SK-N-SH (cell line): ENCODE measurements around the gene CD164L2. TPM values are rescaled to one million over a fixed set of nuclear protein-coding genes. Genes with fewer than 3 reads are reported as not detected.

Experiments used
- CTCF ChIA-PET: fragments of 300-600, 350-600 bp; formaldehyde crosslinking; extraction: SDS; loops from one replicate; lab custom pipeline; 2021; lab: Yijun Ruan, JAX
- POLR2A ChIA-PET: fragments of 350-600 bp; sonication (Branson Sonifier 250); formaldehyde crosslinking; extraction: SDS; loops from one replicate; lab custom pipeline; 2020; ENCODE audit warnings: antibody characterized with exemption, inconsistent platforms; lab: Yijun Ruan, JAX
- DNase-seq: peaks from one replicate; pipeline ENCODE4 v3.0.0; 2012
- H2AFZ ChIP-seq: fragments of 200-600 bp; sonication (generic); 2 replicates; pipeline ENCODE4 v1.8.1; 2016; ENCODE audit warnings: antibody characterized with exemption, mild to moderate bottlenecking, low read depth
- H3F3A ChIP-seq: fragments of 200-600 bp; sonication (generic); replicated peaks from 2 replicates; pipeline ENCODE3; 2016; ENCODE audit warnings: antibody characterized with exemption, mild to moderate bottlenecking; ENCODE audit not compliant: insufficient read depth
- H3K27ac ChIP-seq, 2 experiments: fragments of 200-500 bp in 1 of 2; fragments of 200-600 bp in 1 of 2; sonication (Bioruptor generic) in 1 of 2; sonication (generic), shearing (Covaris generic) in 1 of 2; 2 replicates each; pipeline versions ENCODE4 v1.5.1 to v1.6.1; 2014 to 2016; ENCODE audit warnings: low read depth in 2 of 2, inconsistent platforms in 1 of 2, low read length in 1 of 2, mild to moderate bottlenecking in 1 of 2, mixed read lengths in 1 of 2
- H3K27me3 ChIP-seq: fragments of 200-600 bp; sonication (generic), shearing (Covaris generic); 2 replicates; pipeline ENCODE4 v1.6.1; 2016; ENCODE audit warnings: mixed run types; ENCODE audit not compliant: insufficient read depth
- H3K36me3 ChIP-seq, 2 experiments: fragments of 200-500 bp in 1 of 2; fragments of 200-600 bp in 1 of 2; sonication (Bioruptor generic) in 1 of 2; sonication (generic) in 1 of 2; replicated peaks in 1 of 2; 2 replicates each; pipeline versions ENCODE3 to v1.5.1; 2014 to 2016; ENCODE audit warnings: low read length in 1 of 2, mild to moderate bottlenecking in 1 of 2; ENCODE audit not compliant: insufficient read depth in 2 of 2, control insufficient read depth in 1 of 2
- H3K4me1 ChIP-seq, 2 experiments: fragments of 200-500 bp in 1 of 2; fragments of 200-600 bp in 1 of 2; sonication (Bioruptor generic) in 1 of 2; sonication (generic), shearing (Covaris generic) in 1 of 2; 2 replicates each; pipeline versions ENCODE4 v1.5.1 to v1.6.1; 2014 to 2016; ENCODE audit warnings: low read depth in 1 of 2, low read length in 1 of 2, mixed run types in 1 of 2; ENCODE audit not compliant: insufficient read depth in 2 of 2, control insufficient read depth in 1 of 2
- H3K4me2 ChIP-seq: fragments of 200-600 bp; sonication (generic), shearing (Covaris generic); 2 replicates; pipeline ENCODE4 v1.6.1; 2017; ENCODE audit warnings: mixed run types
- H3K4me3 ChIP-seq, 2 experiments: fragments of 200-500 bp in 1 of 2; fragments of 200-600 bp in 1 of 2; sonication (Bioruptor generic) in 1 of 2; sonication (generic), shearing (Covaris generic) in 1 of 2; 2 replicates each; pipeline versions ENCODE4 v1.5.1 to v1.8.1; 2014 to 2016; ENCODE audit warnings: low read depth in 2 of 2, inconsistent platforms in 1 of 2, low read length in 1 of 2, mild to moderate bottlenecking in 1 of 2, mixed read lengths in 1 of 2, moderate library complexity in 1 of 2
- H3K79me2 ChIP-seq: fragments of 200-600 bp; sonication (generic); 2 replicates; pipeline ENCODE4 v1.8.1; 2017; ENCODE audit warnings: mild to moderate bottlenecking; ENCODE audit not compliant: insufficient read depth
- H3K9ac ChIP-seq: fragments of 200-600 bp; sonication (generic); 2 replicates; pipeline ENCODE4 v1.6.1; 2017; ENCODE audit warnings: mixed run types
- H3K9me2 ChIP-seq: fragments of 200-600 bp; sonication (generic); 2 replicates; pipeline ENCODE4 v1.6.1; 2017; ENCODE audit warnings: mixed run types
- H3K9me3 ChIP-seq: fragments of 200-600 bp; sonication (generic); 2 replicates; pipeline ENCODE4 v1.6.1; 2017; ENCODE audit warnings: mixed run types, mild to moderate bottlenecking, moderate library complexity
- H4K20me1 ChIP-seq: fragments of 200-600 bp; sonication (generic); 2 replicates; pipeline ENCODE4 v1.6.1; 2017; ENCODE audit warnings: mild to moderate bottlenecking, mixed run types; ENCODE audit not compliant: insufficient read depth
- CHD2 ChIP-seq: fragments of 150-350 bp; IDR thresholded peaks from 2 replicates; pipeline ENCODE4 v1.6.1; 2018; ENCODE audit warnings: low read length; ENCODE audit not compliant: partially characterized antibody
- EP300 ChIP-seq, 2 experiments: IDR thresholded peaks; 2 replicates each; pipeline versions ENCODE4 v1.4.0 to v1.6.1; 2012; ENCODE audit warnings: borderline replicate concordance in 1 of 2, low read depth in 1 of 2, low read length in 1 of 2
- EZH2phosphoT487 ChIP-seq: fragments of 200-600 bp; sonication (generic); IDR thresholded peaks from 2 replicates; pipeline ENCODE4 v1.6.1; 2017; ENCODE audit warnings: low read depth, mixed run types, mild to moderate bottlenecking, antibody characterized with exemption, moderate library complexity, borderline replicate concordance
- FOSL2 ChIP-seq: IDR thresholded peaks from 2 replicates; pipeline ENCODE4 v1.4.0; 2012; ENCODE audit warnings: low read depth, mild to moderate bottlenecking, moderate library complexity, borderline replicate concordance
- FOXJ3 ChIP-seq: sonication (generic); formaldehyde crosslinking; IDR thresholded peaks from 2 replicates; pipeline ENCODE4 v1.5.1; 2020; ENCODE audit warnings: mild to moderate bottlenecking, missing genetic modification reagents
- FOXM1 ChIP-seq: IDR thresholded peaks from 2 replicates; pipeline ENCODE4 v1.4.0; 2012; ENCODE audit warnings: low read depth, mild to moderate bottlenecking
- GATA2 ChIP-seq: sonication (generic); formaldehyde crosslinking; IDR thresholded peaks from 2 replicates; pipeline ENCODE4 v1.5.0; 2020; ENCODE audit warnings: mild to moderate bottlenecking, missing genetic modification reagents
- JUND ChIP-seq: IDR thresholded peaks from 2 replicates; pipeline ENCODE4 v1.4.0; 2012
- MXI1 ChIP-seq: IDR thresholded peaks from 2 replicates; pipeline ENCODE4 v1.6.1; 2012; ENCODE audit warnings: mild to moderate bottlenecking, low read depth, low read length, improper control_type of control experiment
- NFIC ChIP-seq: IDR thresholded peaks from 2 replicates; pipeline ENCODE4 v1.4.0; 2012; ENCODE audit warnings: borderline replicate concordance
- POLR2AphosphoS5 ChIP-seq: IDR thresholded peaks from 2 replicates; pipeline ENCODE4 v1.6.1; 2012; ENCODE audit warnings: low read depth, low read length
- RAD21 ChIP-seq: IDR thresholded peaks from 2 replicates; pipeline ENCODE4 v1.6.1; 2012; ENCODE audit warnings: mild to moderate bottlenecking, low read length
- RCOR1 ChIP-seq: fragments of 150-350 bp; IDR thresholded peaks from 2 replicates; pipeline ENCODE4 v1.6.1; 2017; ENCODE audit warnings: antibody characterized with exemption, low read length
- RFX5 ChIP-seq: IDR thresholded peaks from 2 replicates; pipeline ENCODE4 v1.6.1; 2012; ENCODE audit warnings: mild to moderate bottlenecking, improper control_type of control experiment, low read length
- WGBS: methylation state at CpG from one replicate; pipeline ENCODE4 v1.1.6; 2017; ENCODE audit warnings: low lambda C conversion rate; 5-methylcytosine and 5-hydroxymethylcytosine counted together
- polyA plus RNA-seq, 3 experiments: library from polyadenylated mRNA; depleted of rRNA; stranded (reverse); fragments of >200 nt; gene quantifications; 2 replicates each; pipeline ENCODE4 v1.2.3, GENCODE V29; 2012
- TF ChIP-seq, protein P1 (sequence below): fragments of 150-350 bp; IDR thresholded peaks from 2 replicates; pipeline ENCODE4 v1.6.1; 2016; ENCODE audit warnings: mild to moderate bottlenecking, low read depth, low read length
- TF ChIP-seq, protein P2 (sequence below): IDR thresholded peaks from 2 replicates; pipeline ENCODE4 v1.6.1; 2012; ENCODE audit warnings: mild to moderate bottlenecking, low read depth, low read length, moderate library complexity
- TF ChIP-seq, protein P3 (sequence below): IDR thresholded peaks from 2 replicates; pipeline ENCODE4 v1.4.0; 2012; ENCODE audit warnings: low read depth
- TF ChIP-seq, protein P4 (sequence below): IDR thresholded peaks from 2 replicates; pipeline ENCODE4 v1.4.0; 2012; ENCODE audit warnings: low read depth, borderline replicate concordance
- TF ChIP-seq, protein P5 (sequence below): IDR thresholded peaks from 2 replicates; pipeline ENCODE4 v1.4.0; 2012; ENCODE audit warnings: low read depth, borderline replicate concordance

The CD164L2 gene
- polyA plus RNA-seq, 1 of the 3 experiments (the other 2 are of a cell fraction), result 0.05 TPM

DNA sequence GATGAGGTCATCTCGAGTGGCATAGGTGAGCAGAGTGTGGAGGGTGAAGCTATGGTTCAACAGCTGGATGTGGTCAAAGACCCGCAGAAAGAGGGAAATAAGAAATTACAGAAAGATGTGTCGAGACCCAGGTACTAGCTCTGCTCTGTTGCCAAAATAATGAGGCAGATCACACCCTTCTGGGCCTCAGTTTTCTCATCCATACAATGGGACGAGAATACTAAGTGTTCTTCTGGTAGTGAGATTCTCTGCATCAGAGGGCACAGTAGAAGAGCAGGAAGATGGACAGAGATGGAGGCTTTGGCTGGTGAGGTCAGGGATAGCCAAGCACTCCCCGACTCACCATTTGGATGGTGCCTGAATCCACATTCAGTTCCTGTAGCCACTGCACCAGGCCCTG lies 27.4 kb downstream of the CD164L2 start:
- TF ChIP-seq GATA2 (no peak), RFX5 (no peak), FOXM1 (no peak), EZH2phosphoT487 (no peak), RCOR1 (no peak), POLR2AphosphoS5 (no peak), JUND (no peak), NFIC (no peak), FOSL2 (no peak), FOXJ3 (CRISPR knock-in tag) (no peak), RAD21 (no peak), CHD2 (no peak), MXI1 (no peak), EP300 (IDR thresholded peaks at IDR 0.05; ENCODE audit: borderline replicate concordance in 1 of 2, low read depth in 1 of 2, low read length in 1 of 2) (no peak)
- TF ChIP-seq, protein P1, sequence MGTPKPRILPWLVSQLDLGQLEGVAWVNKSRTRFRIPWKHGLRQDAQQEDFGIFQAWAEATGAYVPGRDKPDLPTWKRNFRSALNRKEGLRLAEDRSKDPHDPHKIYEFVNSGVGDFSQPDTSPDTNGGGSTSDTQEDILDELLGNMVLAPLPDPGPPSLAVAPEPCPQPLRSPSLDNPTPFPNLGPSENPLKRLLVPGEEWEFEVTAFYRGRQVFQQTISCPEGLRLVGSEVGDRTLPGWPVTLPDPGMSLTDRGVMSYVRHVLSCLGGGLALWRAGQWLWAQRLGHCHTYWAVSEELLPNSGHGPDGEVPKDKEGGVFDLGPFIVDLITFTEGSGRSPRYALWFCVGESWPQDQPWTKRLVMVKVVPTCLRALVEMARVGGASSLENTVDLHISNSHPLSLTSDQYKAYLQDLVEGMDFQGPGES, result no peak
- TF ChIP-seq, protein P2, sequence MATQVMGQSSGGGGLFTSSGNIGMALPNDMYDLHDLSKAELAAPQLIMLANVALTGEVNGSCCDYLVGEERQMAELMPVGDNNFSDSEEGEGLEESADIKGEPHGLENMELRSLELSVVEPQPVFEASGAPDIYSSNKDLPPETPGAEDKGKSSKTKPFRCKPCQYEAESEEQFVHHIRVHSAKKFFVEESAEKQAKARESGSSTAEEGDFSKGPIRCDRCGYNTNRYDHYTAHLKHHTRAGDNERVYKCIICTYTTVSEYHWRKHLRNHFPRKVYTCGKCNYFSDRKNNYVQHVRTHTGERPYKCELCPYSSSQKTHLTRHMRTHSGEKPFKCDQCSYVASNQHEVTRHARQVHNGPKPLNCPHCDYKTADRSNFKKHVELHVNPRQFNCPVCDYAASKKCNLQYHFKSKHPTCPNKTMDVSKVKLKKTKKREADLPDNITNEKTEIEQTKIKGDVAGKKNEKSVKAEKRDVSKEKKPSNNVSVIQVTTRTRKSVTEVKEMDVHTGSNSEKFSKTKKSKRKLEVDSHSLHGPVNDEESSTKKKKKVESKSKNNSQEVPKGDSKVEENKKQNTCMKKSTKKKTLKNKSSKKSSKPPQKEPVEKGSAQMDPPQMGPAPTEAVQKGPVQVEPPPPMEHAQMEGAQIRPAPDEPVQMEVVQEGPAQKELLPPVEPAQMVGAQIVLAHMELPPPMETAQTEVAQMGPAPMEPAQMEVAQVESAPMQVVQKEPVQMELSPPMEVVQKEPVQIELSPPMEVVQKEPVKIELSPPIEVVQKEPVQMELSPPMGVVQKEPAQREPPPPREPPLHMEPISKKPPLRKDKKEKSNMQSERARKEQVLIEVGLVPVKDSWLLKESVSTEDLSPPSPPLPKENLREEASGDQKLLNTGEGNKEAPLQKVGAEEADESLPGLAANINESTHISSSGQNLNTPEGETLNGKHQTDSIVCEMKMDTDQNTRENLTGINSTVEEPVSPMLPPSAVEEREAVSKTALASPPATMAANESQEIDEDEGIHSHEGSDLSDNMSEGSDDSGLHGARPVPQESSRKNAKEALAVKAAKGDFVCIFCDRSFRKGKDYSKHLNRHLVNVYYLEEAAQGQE, result no peak
- TF ChIP-seq, protein P3, sequence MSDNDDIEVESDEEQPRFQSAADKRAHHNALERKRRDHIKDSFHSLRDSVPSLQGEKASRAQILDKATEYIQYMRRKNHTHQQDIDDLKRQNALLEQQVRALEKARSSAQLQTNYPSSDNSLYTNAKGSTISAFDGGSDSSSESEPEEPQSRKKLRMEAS, result no peak
- TF ChIP-seq, protein P4, sequence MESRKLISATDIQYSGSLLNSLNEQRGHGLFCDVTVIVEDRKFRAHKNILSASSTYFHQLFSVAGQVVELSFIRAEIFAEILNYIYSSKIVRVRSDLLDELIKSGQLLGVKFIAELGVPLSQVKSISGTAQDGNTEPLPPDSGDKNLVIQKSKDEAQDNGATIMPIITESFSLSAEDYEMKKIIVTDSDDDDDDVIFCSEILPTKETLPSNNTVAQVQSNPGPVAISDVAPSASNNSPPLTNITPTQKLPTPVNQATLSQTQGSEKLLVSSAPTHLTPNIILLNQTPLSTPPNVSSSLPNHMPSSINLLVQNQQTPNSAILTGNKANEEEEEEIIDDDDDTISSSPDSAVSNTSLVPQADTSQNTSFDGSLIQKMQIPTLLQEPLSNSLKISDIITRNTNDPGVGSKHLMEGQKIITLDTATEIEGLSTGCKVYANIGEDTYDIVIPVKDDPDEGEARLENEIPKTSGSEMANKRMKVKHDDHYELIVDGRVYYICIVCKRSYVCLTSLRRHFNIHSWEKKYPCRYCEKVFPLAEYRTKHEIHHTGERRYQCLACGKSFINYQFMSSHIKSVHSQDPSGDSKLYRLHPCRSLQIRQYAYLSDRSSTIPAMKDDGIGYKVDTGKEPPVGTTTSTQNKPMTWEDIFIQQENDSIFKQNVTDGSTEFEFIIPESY, result no peak
- TF ChIP-seq, protein P5, sequence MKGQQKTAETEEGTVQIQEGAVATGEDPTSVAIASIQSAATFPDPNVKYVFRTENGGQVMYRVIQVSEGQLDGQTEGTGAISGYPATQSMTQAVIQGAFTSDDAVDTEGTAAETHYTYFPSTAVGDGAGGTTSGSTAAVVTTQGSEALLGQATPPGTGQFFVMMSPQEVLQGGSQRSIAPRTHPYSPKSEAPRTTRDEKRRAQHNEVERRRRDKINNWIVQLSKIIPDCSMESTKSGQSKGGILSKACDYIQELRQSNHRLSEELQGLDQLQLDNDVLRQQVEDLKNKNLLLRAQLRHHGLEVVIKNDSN, result no peak
- no peaks in the 10 kb centered on the region for H3K9me3 ChIP-seq
- no peaks in the 10 kb centered on the region for H4K20me1 ChIP-seq
- 85% methylated on average over 5 of the region's 5 CpGs for WGBS
- no peaks in the 10 kb centered on the region for H3K9me2 ChIP-seq
- H3K27ac ChIP-seq, result no peak overlapping the region
- POLR2A ChIA-PET, result interaction anchor here (1.6 kb wide), 1 partner anchor 9 kb away, joined by 3 read pairs; no protein-coding TSS in a partner anchor
- CTCF ChIA-PET, result interaction anchor here (0.9 to 12.3 kb wide), 9 partner anchors 10 to 57 kb away, joined by 3 to 219 read pairs (median 45); partner anchors contain the start of genes CD164L2 and MAP3K6
- H3F3A ChIP-seq, result no peaks in the 10 kb centered on the region
- H3K4me2 ChIP-seq, result no peak overlapping the region
- H3K79me2 ChIP-seq, result no peaks in the 10 kb centered on the region
- no peak overlapping the region for H2AFZ ChIP-seq
- H3K9ac ChIP-seq, result no peak overlapping the region
- H3K27me3 ChIP-seq, result no peaks in the 10 kb centered on the region
- DNase-seq, result no peak
- peaks cover 0 to 5% of the 10 kb centered on the region in 2 experiments; a peak in 1 of 4 replicates for H3K4me1 ChIP-seq
- H3K36me3 ChIP-seq, result peaks cover 4 to 5% of the 10 kb centered on the region in 2 experiments
- H3K4me3 ChIP-seq, result no peak overlapping the region
